Measurements from ENCODE around the gene APOBEC3A. TPM values are rescaled to one million over a fixed set of nuclear protein-coding genes. Genes with fewer than 3 reads are reported as not detected.

Gene APOBEC3A
- total and polyA plus RNA-seq, 7 donors: 0.36 to 67.3 (median 4.8) TPM; not detected in 3

DNA sequence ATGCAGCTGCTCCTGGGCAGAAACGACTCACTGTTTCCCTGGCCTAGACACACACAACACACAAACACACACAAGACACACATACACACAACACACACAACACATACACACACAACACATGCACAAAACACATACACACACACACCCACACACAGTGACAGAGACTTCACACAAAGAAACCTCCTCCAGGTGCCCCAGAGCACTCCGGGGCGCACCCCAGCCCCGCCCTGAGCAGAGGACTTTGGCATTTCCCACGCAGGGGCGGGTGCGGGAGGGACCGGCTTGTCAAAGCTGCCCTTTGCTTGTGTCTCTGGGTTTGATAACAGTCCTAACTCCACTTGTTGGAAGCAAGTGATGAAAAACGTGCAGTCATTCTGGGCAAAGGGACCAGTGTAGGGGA, 6.5 kb downstream of the APOBEC3A start:
- intact Hi-C loops (cut with DNase I): no loop called here
- TF ChIP-seq POLR2AphosphoS5 (IDR thresholded peaks at IDR 0.05) (no peak), EP300 (IDR thresholded peaks at IDR 0.05) (no peak)
- TF ChIP-seq, protein P1, sequence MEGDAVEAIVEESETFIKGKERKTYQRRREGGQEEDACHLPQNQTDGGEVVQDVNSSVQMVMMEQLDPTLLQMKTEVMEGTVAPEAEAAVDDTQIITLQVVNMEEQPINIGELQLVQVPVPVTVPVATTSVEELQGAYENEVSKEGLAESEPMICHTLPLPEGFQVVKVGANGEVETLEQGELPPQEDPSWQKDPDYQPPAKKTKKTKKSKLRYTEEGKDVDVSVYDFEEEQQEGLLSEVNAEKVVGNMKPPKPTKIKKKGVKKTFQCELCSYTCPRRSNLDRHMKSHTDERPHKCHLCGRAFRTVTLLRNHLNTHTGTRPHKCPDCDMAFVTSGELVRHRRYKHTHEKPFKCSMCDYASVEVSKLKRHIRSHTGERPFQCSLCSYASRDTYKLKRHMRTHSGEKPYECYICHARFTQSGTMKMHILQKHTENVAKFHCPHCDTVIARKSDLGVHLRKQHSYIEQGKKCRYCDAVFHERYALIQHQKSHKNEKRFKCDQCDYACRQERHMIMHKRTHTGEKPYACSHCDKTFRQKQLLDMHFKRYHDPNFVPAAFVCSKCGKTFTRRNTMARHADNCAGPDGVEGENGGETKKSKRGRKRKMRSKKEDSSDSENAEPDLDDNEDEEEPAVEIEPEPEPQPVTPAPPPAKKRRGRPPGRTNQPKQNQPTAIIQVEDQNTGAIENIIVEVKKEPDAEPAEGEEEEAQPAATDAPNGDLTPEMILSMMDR (IDR thresholded peaks at IDR 0.05): no peak
- 18 to 58% methylated on average over 9 of the region's 9 CpGs for WGBS, 2 donors
- Histone ChIP-seq H3K4me3 (no peak overlapping the region), H3K36me3 (no peaks in the 10 kb centered on the region), H3K27ac (no peak overlapping the region), H3K4me1 (no peaks in the 10 kb centered on the region), H3K27me3 (no peaks in the 10 kb centered on the region), H3K9me3 (no peaks in the 10 kb centered on the region)
- no peak for DNase-seq

GRCh38 chr22:38964306-38964705, 6.9 kb downstream of the APOBEC3A start:
- Histone ChIP-seq H3K4me3 (no peak overlapping the region), H3K9me3 (no peaks in the 10 kb centered on the region), H3K4me1 (no peaks in the 10 kb centered on the region), H3K27ac (no peak overlapping the region), H3K27me3 (no peaks in the 10 kb centered on the region), H3K36me3 (no peaks in the 10 kb centered on the region)
- no peak for DNase-seq
- intact Hi-C loops (cut with DNase I): no loop called here
- WGBS, 2 donors: 47 to 78% methylated on average over 7 of the region's 7 CpGs
- no peak for TF ChIP-seq POLR2A (IDR thresholded peaks at IDR 0.05)
- TF ChIP-seq, protein P1 (IDR thresholded peaks at IDR 0.05): no peak
- TF ChIP-seq EP300 (IDR thresholded peaks at IDR 0.05): no peak

GRCh38 chr22:38964989-38965388, 7.6 kb downstream of the APOBEC3A start:
- intact Hi-C loops (cut with DNase I): no loop called here
- H3K27me3 ChIP-seq: no peaks in the 10 kb centered on the region
- no peak for DNase-seq
- H3K9me3 ChIP-seq: no peaks in the 10 kb centered on the region
- TF ChIP-seq EP300 (IDR thresholded peaks at IDR 0.05) (no peak), POLR2AphosphoS5 (IDR thresholded peaks at IDR 0.05) (no peak), POLR2A (IDR thresholded peaks at IDR 0.05) (no peak)
- TF ChIP-seq, protein P1 (IDR thresholded peaks at IDR 0.05): no peak
- H3K4me1 ChIP-seq: no peaks in the 10 kb centered on the region
- H3K27ac ChIP-seq: no peak overlapping the region
- H3K4me3 ChIP-seq: no peak overlapping the region
- no peaks in the 10 kb centered on the region for H3K36me3 ChIP-seq
- 57 to 75% methylated on average over 4 of the region's 4 CpGs for WGBS, 2 donors

GRCh38 chr22:38965614-38966379, 8.4 kb downstream of the APOBEC3A start:
- TF ChIP-seq POLR2A (IDR thresholded peaks at IDR 0.05) (no peak), POLR2AphosphoS5 (IDR thresholded peaks at IDR 0.05) (no peak), EP300 (IDR thresholded peaks at IDR 0.05) (no peak)
- TF ChIP-seq, protein P1 (IDR thresholded peaks at IDR 0.05): no peak
- H3K27me3 ChIP-seq: no peaks in the 10 kb centered on the region
- H3K27ac ChIP-seq: no peak overlapping the region
- no peaks in the 10 kb centered on the region for H3K36me3 ChIP-seq
- WGBS, 2 donors: 88 to 91% methylated on average over 14 of the region's 14 CpGs
- no peaks in the 10 kb centered on the region for H3K9me3 ChIP-seq
- H3K4me3 ChIP-seq: no peak overlapping the region
- no peaks in the 10 kb centered on the region for H3K4me1 ChIP-seq
- DNase-seq: no peak
- intact Hi-C loops (cut with DNase I): no loop called here

- Histone ChIP-seq H3K36me3 (no peaks in the 10 kb centered on the region), H3K4me1 (no peaks in the 10 kb centered on the region), H3K27ac (no peak overlapping the region), H3K4me3 (no peak overlapping the region), H3K27me3 (no peaks in the 10 kb centered on the region), H3K9me3 (no peaks in the 10 kb centered on the region)
- DNase-seq: no peak
- intact Hi-C loops (cut with DNase I): no loop called here
- WGBS, 2 donors: 69 to 80% methylated on average over 5 of the region's 5 CpGs
- no peak for TF ChIP-seq EP300 (IDR thresholded peaks at IDR 0.05)
- no peak for TF ChIP-seq POLR2AphosphoS5 (IDR thresholded peaks at IDR 0.05)
- no peak for TF ChIP-seq POLR2A (IDR thresholded peaks at IDR 0.05)
- TF ChIP-seq, protein P1 (IDR thresholded peaks at IDR 0.05): no peak
These were observed 8.9 kb downstream of the APOBEC3A start for GRCh38 chr22:38966380-38966702.

Data from sigmoid colon (tissue), 7 donors.